Mesenchymal stem cell (in vitro differentiated cells and primary cell): ENCODE measurements around the gene GOLGA2.

Experiments
- DNase-seq: peaks from one replicate; pipeline ENCODE4 v3.0.0-alpha.2; 2013
- H2AFZ ChIP-seq: one replicate; pipeline ENCODE4 v1.6.1; 2013; ENCODE audit warnings: low read depth, mild to moderate bottlenecking, control low read depth, inconsistent platforms, low read length, moderate library complexity
- H2AK5ac ChIP-seq: 2 replicates; pipeline ENCODE4 v1.6.1; 2013; ENCODE audit warnings: low read length, moderate library complexity, mild to moderate bottlenecking, inconsistent platforms; ENCODE audit not compliant: severe bottlenecking
- H2BK120ac ChIP-seq: one replicate; pipeline ENCODE4 v1.6.1; 2013; ENCODE audit warnings: low read depth, mild to moderate bottlenecking, inconsistent platforms, low read length, moderate library complexity
- H2BK12ac ChIP-seq, 2 experiments: one replicate each; pipeline ENCODE4 v1.6.1; 2013; ENCODE audit warnings: inconsistent platforms in 2 of 2, low read length in 2 of 2, mild to moderate bottlenecking in 2 of 2, moderate library complexity in 2 of 2, control low read depth in 1 of 2
- H2BK15ac ChIP-seq: one replicate; pipeline ENCODE4 v1.6.1; 2013; ENCODE audit warnings: mild to moderate bottlenecking, low read depth, inconsistent platforms; ENCODE audit not compliant: poor library complexity, severe bottlenecking
- H2BK5ac ChIP-seq: 2 replicates; pipeline ENCODE4 v1.6.1; 2013; ENCODE audit warnings: low read depth, mild to moderate bottlenecking, low read length, control low read depth, inconsistent platforms; ENCODE audit not compliant: poor library complexity, severe bottlenecking
- H3K14ac ChIP-seq, 2 experiments: one replicate each; pipeline ENCODE4 v1.6.1; 2013; ENCODE audit warnings: inconsistent platforms in 2 of 2, low read length in 2 of 2, control low read depth in 1 of 2, mild to moderate bottlenecking in 1 of 2, moderate library complexity in 1 of 2
- H3K18ac ChIP-seq, 2 experiments: one replicate each; pipeline ENCODE4 v1.6.1; 2013; ENCODE audit warnings: inconsistent platforms in 2 of 2, low read length in 2 of 2, control low read depth in 1 of 2, low read depth in 1 of 2, mild to moderate bottlenecking in 1 of 2
- H3K23ac ChIP-seq, 2 experiments: one replicate each; pipeline ENCODE4 v1.6.1; 2013; ENCODE audit warnings: inconsistent platforms in 2 of 2, low read length in 2 of 2, mild to moderate bottlenecking in 2 of 2, moderate library complexity in 2 of 2, control low read depth in 1 of 2
- H3K27ac ChIP-seq: 2 replicates; pipeline ENCODE4 v1.5.1; 2013; ENCODE audit warnings: mild to moderate bottlenecking, moderate library complexity, low read length, control low read depth, inconsistent platforms; ENCODE audit not compliant: poor library complexity, severe bottlenecking
- H3K27me3 ChIP-seq, 2 experiments: 2 replicates each; pipeline versions ENCODE4 v1.6.1 to v1.7.0; 2013; ENCODE audit warnings: low read length in 2 of 2, mild to moderate bottlenecking in 2 of 2, moderate library complexity in 2 of 2, control low read depth in 1 of 2, inconsistent platforms in 1 of 2; ENCODE audit not compliant: control insufficient read depth in 1 of 2, insufficient read depth in 1 of 2
- H3K36me3 ChIP-seq, 2 experiments: 2 replicates each; pipeline versions ENCODE4 v1.6.1 to v1.7.0; 2013; ENCODE audit warnings: low read length in 2 of 2, control low read depth in 1 of 2, inconsistent platforms in 1 of 2, low read depth in 1 of 2, mild to moderate bottlenecking in 1 of 2; ENCODE audit not compliant: insufficient read depth in 2 of 2, control insufficient read depth in 1 of 2
- H3K4ac ChIP-seq, 2 experiments: one replicate each; pipeline ENCODE4 v1.6.1; 2013; ENCODE audit warnings: inconsistent platforms in 2 of 2, low read length in 2 of 2, mild to moderate bottlenecking in 2 of 2, moderate library complexity in 2 of 2, control low read depth in 1 of 2, low read depth in 1 of 2
- H3K4me1 ChIP-seq: 2 replicates; pipeline ENCODE4 v1.6.1; 2013; ENCODE audit warnings: low read depth, low read length, control low read depth; ENCODE audit not compliant: control insufficient read depth, insufficient read depth
- H3K4me2 ChIP-seq: 2 replicates; pipeline ENCODE4 v1.6.1; 2013; ENCODE audit warnings: low read length, mild to moderate bottlenecking, inconsistent platforms; ENCODE audit not compliant: poor library complexity, severe bottlenecking
- H3K4me3 ChIP-seq, 2 experiments: 2 replicates each; pipeline versions ENCODE4 v1.5.1 to v1.7.0; 2013; ENCODE audit warnings: low read length in 2 of 2, mild to moderate bottlenecking in 2 of 2, control low read depth in 1 of 2, low read depth in 1 of 2; ENCODE audit not compliant: insufficient read depth in 1 of 2
- H3K79me1 ChIP-seq: replicated peaks from 2 replicates; pipeline ENCODE4 v1.6.1; 2013; ENCODE audit warnings: mild to moderate bottlenecking, control low read depth, low read length, inconsistent platforms; ENCODE audit not compliant: poor library complexity, severe bottlenecking
- H3K9ac ChIP-seq: 2 replicates; pipeline ENCODE4 v1.7.0; 2013; ENCODE audit warnings: mild to moderate bottlenecking, low read length, moderate library complexity
- H3K9me3 ChIP-seq: 2 replicates; pipeline ENCODE4 v1.7.0; 2013; ENCODE audit warnings: mild to moderate bottlenecking, low read length; ENCODE audit not compliant: control insufficient read depth
- H4K8ac ChIP-seq: one replicate; pipeline ENCODE4 v1.6.1; 2013; ENCODE audit warnings: inconsistent platforms, mild to moderate bottlenecking, low read length, moderate library complexity
- H4K91ac ChIP-seq: one replicate; pipeline ENCODE4 v1.6.1; 2013; ENCODE audit warnings: mild to moderate bottlenecking, low read length, inconsistent platforms
- WGBS: methylation state at CpG from one replicate; pipeline ENCODE4 v1.1.7; 2013; ENCODE audit warnings: mixed read lengths; 5-methylcytosine and 5-hydroxymethylcytosine counted together

GOLGA2 gene

GRCh38 chr9:128276008-128276573, 284 bp upstream of the GOLGA2 start, which contains the start of gene SWI5:
SWI5 (plus strand) TSS chr9:128276276.
- Histone ChIP-seq H2AFZ (peak within 1 kb of the TSS; percentile 81), H4K91ac (peak within 1 kb of the TSS; percentile 88), H3K4me3 (peak within 1 kb of the TSS; percentile 74 to 98), H3K79me1 (peaks cover 30% of the 10 kb centered on the region), H3K36me3 (peaks cover 19 to 39% of the 10 kb centered on the region in 2 experiments), H3K4me2 (peak within 1 kb of the TSS; percentile 72), H2BK15ac (peak within 1 kb of the TSS; percentile 87), H3K27me3 (no peaks in the 10 kb centered on the region), H3K23ac (peak within 1 kb of the TSS in 1 of 2 experiments; percentile 84), H3K27ac (peak within 1 kb of the TSS; percentile 67), H3K9ac (peak within 1 kb of the TSS; percentile 99), H3K4ac (peak within 1 kb of the TSS; percentile 79 to 97), H2BK5ac (peak within 1 kb of the TSS; percentile 75), H3K9me3 (no peaks in the 10 kb centered on the region), H4K8ac (peak within 1 kb of the TSS; percentile 92), H3K4me1 (peaks cover 17% of the 10 kb centered on the region), H3K18ac (peak within 1 kb of the TSS; percentile 92 to 99), H3K14ac (peak within 1 kb of the TSS in 1 of 2 experiments; percentile 94), H2AK5ac (peak within 1 kb of the TSS; percentile 21), H2BK120ac (peak within 1 kb of the TSS; percentile 94), H2BK12ac (peak within 1 kb of the TSS in 1 of 2 experiments; percentile 70)
- under 1% methylated on average over 38 of the region's 38 CpGs for WGBS
- DNase-seq, result peak; percentile 98

GRCh38 chr9:128274245-128274644, 1.6 kb downstream of the GOLGA2 start:
- no peak overlapping the region for H4K8ac ChIP-seq
- WGBS, result 87% methylated on average over 4 of the region's 8 CpGs
- no peak overlapping the region for H2BK15ac ChIP-seq
- H3K14ac ChIP-seq, result no peak overlapping the region
- no peaks in the 10 kb centered on the region for H3K27me3 ChIP-seq
- H3K4me2 ChIP-seq, result no peak overlapping the region
- H2BK5ac ChIP-seq, result no peak overlapping the region
- no peak overlapping the region for H3K27ac ChIP-seq
- peaks cover 30 to 52% of the 10 kb centered on the region in 2 experiments for H3K36me3 ChIP-seq
- H3K4me3 ChIP-seq, result peak overlapping the region in 1 of 2 experiments; percentile 98
- H3K4me1 ChIP-seq, result peaks cover 17% of the 10 kb centered on the region
- H3K23ac ChIP-seq, result no peak overlapping the region
- no peak overlapping the region for H2BK120ac ChIP-seq
- H2BK12ac ChIP-seq, result no peak overlapping the region
- H2AFZ ChIP-seq, result no peak overlapping the region
- peak overlapping the region; percentile 99 for H3K9ac ChIP-seq
- peaks cover 39% of the 10 kb centered on the region for H3K79me1 ChIP-seq
- no peak overlapping the region for H4K91ac ChIP-seq
- H3K18ac ChIP-seq, result no peak overlapping the region
- no peak for DNase-seq
- no peak overlapping the region for H3K4ac ChIP-seq
- H2AK5ac ChIP-seq, result no peak overlapping the region
- H3K9me3 ChIP-seq, result no peaks in the 10 kb centered on the region

GRCh38 chr9:128271512-128271911, 4.3 kb downstream of the GOLGA2 start:
- Histone ChIP-seq H3K18ac (no peak overlapping the region), H3K27me3 (no peaks in the 10 kb centered on the region), H3K27ac (no peak overlapping the region), H4K91ac (no peak overlapping the region), H3K9me3 (no peaks in the 10 kb centered on the region), H3K36me3 (peaks cover 54 to 79% of the 10 kb centered on the region in 2 experiments), H3K4me3 (no peak overlapping the region), H2BK12ac (peak overlapping the region in 1 of 2 experiments; percentile 15), H2AK5ac (no peak overlapping the region), H3K79me1 (peaks cover 49% of the 10 kb centered on the region), H3K23ac (no peak overlapping the region), H3K14ac (no peak overlapping the region), H2AFZ (no peak overlapping the region), H3K4me2 (no peak overlapping the region), H3K4me1 (peaks cover 9% of the 10 kb centered on the region), H3K4ac (no peak overlapping the region), H4K8ac (no peak overlapping the region), H3K9ac (peak overlapping the region; percentile 9), H2BK5ac (no peak overlapping the region), H2BK15ac (no peak overlapping the region), H2BK120ac (no peak overlapping the region)
- DNase-seq, result no peak
- 92% methylated on average over 5 of the region's 5 CpGs for WGBS

- H3K18ac ChIP-seq, result no peak overlapping the region
- no peak overlapping the region for H3K23ac ChIP-seq
Observed at GRCh38 chr9:128271112-128271511, 4.7 kb downstream of the GOLGA2 start.

More at GRCh38 chr9:128271112-128271511, 4.7 kb downstream of the GOLGA2 start:
- no peak overlapping the region for H2BK120ac ChIP-seq
- H3K79me1 ChIP-seq, result peaks cover 50% of the 10 kb centered on the region
- no peak overlapping the region for H2BK15ac ChIP-seq
- H4K8ac ChIP-seq, result no peak overlapping the region
- no peaks in the 10 kb centered on the region for H3K9me3 ChIP-seq
- H2AFZ ChIP-seq, result no peak overlapping the region
- no peak overlapping the region for H2BK5ac ChIP-seq
- H3K9ac ChIP-seq, result no peak overlapping the region
- no peak overlapping the region for H3K4me3 ChIP-seq
- H3K14ac ChIP-seq, result no peak overlapping the region
- whole genome bisulfite sequencing, result 93% methylated on average over 3 of the region's 3 CpGs
- H3K4me2 ChIP-seq, result no peak overlapping the region
- H3K36me3 ChIP-seq, result peaks cover 58 to 83% of the 10 kb centered on the region in 2 experiments
- no peak overlapping the region for H4K91ac ChIP-seq
- no peaks in the 10 kb centered on the region for H3K27me3 ChIP-seq
- no peak overlapping the region for H3K4ac ChIP-seq
- no peak for DNase-seq
- H3K4me1 ChIP-seq, result peaks cover 9% of the 10 kb centered on the region
- H3K27ac ChIP-seq, result no peak overlapping the region
- no peak overlapping the region for H2BK12ac ChIP-seq
- H2AK5ac ChIP-seq, result no peak overlapping the region
